ENCODE measurements around the gene ZNF750. TPM values are rescaled to one million over a fixed set of nuclear protein-coding genes. Genes with fewer than 3 reads are reported as not detected.

Gene ZNF750
- total RNA-seq, 1 donor from 2014 or later = not detected

- no peak overlapping the region for H3K4me2 ChIP-seq
- peaks cover 14% of the 10 kb centered on the region for H3K36me3 Mint-ChIP-seq
- no peak overlapping the region for H3K27ac ChIP-seq
These were observed 39.4 kb upstream of the ZNF750 start for GRCh38 chr17:82879241-82879640.

GRCh38 chr17:82878527-82878926 is 38.7 kb upstream of the ZNF750 start:
- peaks cover 11% of the 10 kb centered on the region for H3K79me2 ChIP-seq (ENCODE audit: low read depth)
- no peak overlapping the region for H2AFZ ChIP-seq (replicated peaks)
- H3K4me3 ChIP-seq = no peak overlapping the region
- no peak overlapping the region for H3K4me3 Mint-ChIP-seq
- peaks cover 30% of the 10 kb centered on the region for H4K20me1 ChIP-seq (ENCODE audit: low read depth)
- H3K36me3 Mint-ChIP-seq = peaks cover 14% of the 10 kb centered on the region
- no peaks in the 10 kb centered on the region for H3K9me3 Mint-ChIP-seq
- no peaks in the 10 kb centered on the region for H3K27me3 ChIP-seq
- peaks cover 10% of the 10 kb centered on the region for H3K27me3 Mint-ChIP-seq (ENCODE audit: insufficient read depth, low read depth)
- peaks cover 13% of the 10 kb centered on the region for H3F3A ChIP-seq (ENCODE audit: low read depth)
- H3K4me1 Mint-ChIP-seq = peaks cover 37% of the 10 kb centered on the region
- no peak overlapping the region for H3K27ac ChIP-seq
- H3K36me3 ChIP-seq = no peaks in the 10 kb centered on the region
- TF ChIP-seq EZH2phosphoT487 (IDR thresholded peaks at IDR 0.05) (no peak), CTCF (IDR thresholded peaks at IDR 0.05) (no peak), EZH2 (IDR thresholded peaks at IDR 0.05) (no peak)
- H3K4me2 ChIP-seq = no peak overlapping the region
- no peaks in the 10 kb centered on the region for H3K9me3 ChIP-seq (ENCODE audit: low read depth)
- H3K9ac ChIP-seq = no peak overlapping the region
- H3K4me1 ChIP-seq = peaks cover 16% of the 10 kb centered on the region
- DNase-seq (ENCODE audit: low spot score) = no peak
- no peak overlapping the region for H3K27ac Mint-ChIP-seq

More at GRCh38 chr17:82879241-82879640, 39.4 kb upstream of the ZNF750 start:
- Histone ChIP-seq H2AFZ (replicated peaks) (no peak overlapping the region), H3F3A (ENCODE audit: low read depth) (peaks cover 13% of the 10 kb centered on the region), H3K27me3 (no peaks in the 10 kb centered on the region), H3K9me3 (ENCODE audit: low read depth) (no peaks in the 10 kb centered on the region), H3K4me1 (peaks cover 16% of the 10 kb centered on the region), H3K79me2 (ENCODE audit: low read depth) (peaks cover 11% of the 10 kb centered on the region), H3K9ac (no peak overlapping the region), H3K36me3 (no peaks in the 10 kb centered on the region), H3K4me3 (no peak overlapping the region), H4K20me1 (ENCODE audit: low read depth) (peaks cover 30% of the 10 kb centered on the region)
- peaks cover 8% of the 10 kb centered on the region for H3K27me3 Mint-ChIP-seq (ENCODE audit: insufficient read depth, low read depth)
- peaks cover 43% of the 10 kb centered on the region for H3K4me1 Mint-ChIP-seq
- no peaks in the 10 kb centered on the region for H3K9me3 Mint-ChIP-seq
- no peak overlapping the region for H3K4me3 Mint-ChIP-seq
- peak overlapping the region; percentile 4 for H3K27ac Mint-ChIP-seq
- no peak for TF ChIP-seq CTCF (IDR thresholded peaks at IDR 0.05)
- TF ChIP-seq EZH2phosphoT487 (IDR thresholded peaks at IDR 0.05) = no peak
- TF ChIP-seq EZH2 (IDR thresholded peaks at IDR 0.05) = no peak
- DNase-seq (ENCODE audit: low spot score) = no peak

GRCh38 chr17:82876602-82877379 is 37.0 kb upstream of the ZNF750 start:
- no peak overlapping the region for H2AFZ ChIP-seq (replicated peaks)
- peaks cover 16% of the 10 kb centered on the region for H3K4me1 ChIP-seq
- no peaks in the 10 kb centered on the region for H3K9me3 ChIP-seq (ENCODE audit: low read depth)
- DNase-seq (ENCODE audit: low spot score) = peak; percentile 71
- no peaks in the 10 kb centered on the region for H3K27me3 ChIP-seq
- H3K4me3 Mint-ChIP-seq = no peak overlapping the region
- H4K20me1 ChIP-seq (ENCODE audit: low read depth) = peaks cover 34% of the 10 kb centered on the region
- TF ChIP-seq CTCF (IDR thresholded peaks at IDR 0.05) = peak; percentile 47
- TF ChIP-seq EZH2phosphoT487 (IDR thresholded peaks at IDR 0.05) = no peak
- no peaks in the 10 kb centered on the region for H3K9me3 Mint-ChIP-seq
- H3K27me3 Mint-ChIP-seq (ENCODE audit: insufficient read depth, low read depth) = peaks cover 6% of the 10 kb centered on the region
- peaks cover 13% of the 10 kb centered on the region for H3F3A ChIP-seq (ENCODE audit: low read depth)
- H3K4me1 Mint-ChIP-seq = peaks cover 33% of the 10 kb centered on the region
- H3K27ac Mint-ChIP-seq = no peak overlapping the region
- H3K27ac ChIP-seq = no peak overlapping the region
- H3K79me2 ChIP-seq (ENCODE audit: low read depth) = peaks cover 11% of the 10 kb centered on the region
- no peaks in the 10 kb centered on the region for H3K36me3 ChIP-seq
- H3K4me2 ChIP-seq = no peak overlapping the region
- no peak overlapping the region for H3K9ac ChIP-seq
- no peak overlapping the region for H3K4me3 ChIP-seq
- H3K36me3 Mint-ChIP-seq = peaks cover 15% of the 10 kb centered on the region

All from neural progenitor cell (in vitro differentiated cells).